Mucosa of rectum (tissue), 2 donors: ENCODE data around the gene OR4D1.
A peak's percentile ranks its signal among the peaks of the same experiment; 100 is the strongest.

Experiments used
- H3K27ac ChIP-seq, 2 donors: one replicate each; pipeline ENCODE4 v1.7.0; 2013; ENCODE audit warnings: inconsistent platforms in 2 of 2, low read depth in 2 of 2, low read length in 2 of 2
- H3K27me3 ChIP-seq, 2 donors: one replicate each; pipeline ENCODE4 v1.7.0; 2013; ENCODE audit warnings: low read length in 2 of 2; ENCODE audit not compliant: control insufficient read depth in 2 of 2, insufficient read depth in 2 of 2
- H3K36me3 ChIP-seq, 2 donors: one replicate each; pipeline ENCODE4 v1.7.0; 2013; ENCODE audit warnings: low read length in 2 of 2; ENCODE audit not compliant: control insufficient read depth in 2 of 2, insufficient read depth in 2 of 2
- H3K4me1 ChIP-seq, 2 donors: one replicate each; pipeline ENCODE4 v1.7.0; 2013; ENCODE audit warnings: low read length in 2 of 2, mild to moderate bottlenecking in 1 of 2; ENCODE audit not compliant: control insufficient read depth in 2 of 2, insufficient read depth in 2 of 2
- H3K4me3 ChIP-seq, 2 donors: one replicate each; pipeline ENCODE4 v1.7.0; 2013; ENCODE audit warnings: low read length in 2 of 2
- H3K9ac ChIP-seq, 2 donors: one replicate each; pipeline ENCODE4 v1.7.0; 2013; ENCODE audit warnings: low read length in 2 of 2, low read depth in 1 of 2, mild to moderate bottlenecking in 1 of 2
- H3K9me3 ChIP-seq, 2 donors: one replicate each; pipeline ENCODE4 v1.7.0; 2013; ENCODE audit warnings: low read length in 2 of 2; ENCODE audit not compliant: control insufficient read depth in 2 of 2
- donor health status: healthy.
- donor health status: Normal muscosa, but diverticular disease.

Gene OR4D1

GRCh38 chr17:58148609-58149008 is 425 bp downstream of the OR4D1 start:
- Histone ChIP-seq H3K9me3 (peaks cover 0 to 5% of the 10 kb centered on the region in 2 donors), H3K4me1 (no peaks in the 10 kb centered on the region), H3K36me3 (no peaks in the 10 kb centered on the region), H3K4me3 (no peak overlapping the region), H3K9ac (no peak overlapping the region), H3K27me3 (peaks cover 5 to 14% of the 10 kb centered on the region in 2 donors), H3K27ac (no peak overlapping the region)

- Histone ChIP-seq H3K4me3 (no peak overlapping the region), H3K9ac (no peak overlapping the region), H3K27me3 (peaks cover 9 to 19% of the 10 kb centered on the region in 2 donors), H3K9me3 (peaks cover 0 to 5% of the 10 kb centered on the region in 2 donors), H3K36me3 (no peaks in the 10 kb centered on the region), H3K27ac (no peak overlapping the region), H3K4me1 (no peaks in the 10 kb centered on the region)
Observed at GRCh38 chr17:58150394-58150793, 2.2 kb downstream of the OR4D1 start.

DNA sequence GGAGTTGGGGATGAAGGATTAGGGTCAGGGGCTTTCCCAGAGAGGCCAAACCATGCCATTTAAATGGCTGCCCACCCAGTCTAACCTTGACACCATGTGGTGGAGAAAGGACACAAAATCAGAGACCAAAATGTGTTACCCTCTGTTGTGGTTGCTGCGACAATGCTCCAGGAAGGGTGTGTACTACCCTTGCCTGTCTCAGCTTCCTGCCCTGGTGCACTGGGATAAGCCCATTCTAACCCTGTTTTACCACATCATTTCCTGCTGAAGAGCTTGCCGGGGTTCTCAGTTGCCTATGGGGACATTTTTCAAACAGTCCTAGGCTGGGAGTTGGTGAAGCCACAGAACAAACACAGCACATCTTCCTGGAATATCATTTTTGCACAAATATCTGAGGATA is 4.9 kb downstream of the OR4D1 start:
- no peak overlapping the region for H3K27ac ChIP-seq
- H3K36me3 ChIP-seq, result no peaks in the 10 kb centered on the region
- no peak overlapping the region for H3K4me3 ChIP-seq
- H3K9ac ChIP-seq, result no peak overlapping the region
- H3K4me1 ChIP-seq, result no peaks in the 10 kb centered on the region
- H3K9me3 ChIP-seq, result no peaks in the 10 kb centered on the region
- H3K27me3 ChIP-seq, result peaks cover 22 to 28% of the 10 kb centered on the region in 2 donors

- Histone ChIP-seq H3K9ac (no peak overlapping the region), H3K27ac (no peak overlapping the region), H3K9me3 (no peaks in the 10 kb centered on the region), H3K27me3 (peaks cover 18 to 26% of the 10 kb centered on the region in 2 donors), H3K36me3 (no peaks in the 10 kb centered on the region), H3K4me1 (no peaks in the 10 kb centered on the region), H3K4me3 (no peak overlapping the region)
Observed at GRCh38 chr17:58153671-58154070, 5.5 kb downstream of the OR4D1 start.

GRCh38 chr17:58156839-58157803 is 8.9 kb downstream of the OR4D1 start:
- H3K9me3 ChIP-seq, result no peaks in the 10 kb centered on the region
- no peaks in the 10 kb centered on the region for H3K36me3 ChIP-seq
- H3K27me3 ChIP-seq, result peaks cover 17 to 23% of the 10 kb centered on the region in 2 donors
- no peaks in the 10 kb centered on the region for H3K4me1 ChIP-seq
- peak overlapping the region in 1 of 2 donors; percentile 14 for H3K9ac ChIP-seq
- H3K27ac ChIP-seq, result no peak overlapping the region
- peak overlapping the region; percentile 33 to 64 for H3K4me3 ChIP-seq

DNA sequence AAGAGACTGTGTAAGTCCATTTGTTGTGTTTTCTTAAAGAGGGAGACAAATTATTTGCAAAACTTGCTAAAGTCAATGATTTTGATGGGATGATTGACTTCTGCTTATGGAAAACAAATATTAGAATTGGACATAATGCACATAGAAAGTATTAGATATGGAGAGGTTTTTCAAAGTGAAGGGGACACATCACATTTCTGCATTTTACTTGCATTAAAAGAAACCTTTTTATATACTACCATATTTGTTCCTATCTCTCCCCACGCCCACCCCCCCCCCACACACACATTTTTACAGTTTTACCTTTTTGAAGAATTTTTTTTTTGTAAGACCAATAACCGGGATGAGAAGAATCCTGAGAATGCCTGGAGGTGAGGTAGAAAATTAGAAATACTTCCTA is 10.0 kb downstream of the OR4D1 start:
- H3K9me3 ChIP-seq, result no peaks in the 10 kb centered on the region
- H3K27ac ChIP-seq, result no peak overlapping the region
- H3K36me3 ChIP-seq, result no peaks in the 10 kb centered on the region
- no peak overlapping the region for H3K4me3 ChIP-seq
- peaks cover 17 to 21% of the 10 kb centered on the region in 2 donors for H3K27me3 ChIP-seq
- H3K9ac ChIP-seq, result no peak overlapping the region
- no peaks in the 10 kb centered on the region for H3K4me1 ChIP-seq

GRCh38 chr17:58161566-58161965 is 13.4 kb downstream of the OR4D1 start:
- Histone ChIP-seq H3K9ac (no peak overlapping the region), H3K27me3 (peaks cover 8 to 13% of the 10 kb centered on the region in 2 donors)

DNA sequence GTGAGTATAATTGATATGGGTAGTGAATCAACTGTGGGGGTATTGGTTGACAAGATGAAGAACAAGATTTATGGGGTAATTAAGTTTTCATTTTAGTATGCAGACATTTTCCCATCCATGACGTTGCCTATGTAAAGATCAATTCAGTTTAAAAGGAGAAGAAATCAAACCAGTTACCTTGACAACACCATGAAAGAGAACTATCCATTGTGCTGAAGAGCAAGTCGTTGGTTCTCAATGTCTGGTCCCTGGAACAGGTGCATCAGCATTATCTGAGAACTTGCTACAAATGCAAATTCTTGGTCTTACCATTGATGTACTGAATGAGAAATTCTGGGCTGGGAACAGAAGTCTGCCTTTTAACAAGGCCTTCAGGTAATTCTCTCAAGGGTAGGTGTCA is 17.8 kb downstream of the OR4D1 start:
- Histone ChIP-seq H3K4me1 (no peaks in the 10 kb centered on the region), H3K4me3 (no peak overlapping the region), H3K9me3 (no peaks in the 10 kb centered on the region), H3K27me3 (no peaks in the 10 kb centered on the region), H3K27ac (no peak overlapping the region), H3K36me3 (no peaks in the 10 kb centered on the region), H3K9ac (no peak overlapping the region)

More at GRCh38 chr17:58161566-58161965, 13.4 kb downstream of the OR4D1 start:
- Histone ChIP-seq H3K4me3 (no peak overlapping the region), H3K36me3 (no peaks in the 10 kb centered on the region), H3K27ac (no peak overlapping the region), H3K4me1 (no peaks in the 10 kb centered on the region), H3K9me3 (no peaks in the 10 kb centered on the region)

DNA sequence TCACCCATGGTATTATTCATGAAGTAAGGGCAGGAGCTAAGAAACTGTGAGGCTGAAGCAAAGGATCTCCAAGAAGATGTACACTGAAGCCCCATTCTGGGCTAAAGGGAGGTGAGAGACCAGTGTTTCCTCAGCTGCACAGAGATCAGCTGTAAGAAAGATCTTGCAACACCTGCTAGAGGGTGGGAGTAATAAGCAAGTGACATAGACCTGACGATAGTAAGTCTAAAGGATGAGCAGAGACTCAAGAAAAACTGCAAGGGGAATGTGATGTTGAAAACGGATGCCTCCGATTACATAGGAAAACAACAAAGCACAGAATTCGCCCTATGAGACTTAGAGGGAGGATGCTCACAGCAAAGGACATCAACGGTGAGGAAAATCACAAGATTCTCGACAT is 18.5 kb downstream of the OR4D1 start, which contains the start of gene OR4D2:
Gene OR4D2 (plus strand): TSS at position 301 of the 400 bp plus-strand sequence. CDS start 2,674 bp downstream, outside the sequence.
- Histone ChIP-seq H3K27ac (no peak within 1 kb of the TSS), H3K27me3 (no peaks in the 10 kb centered on the region), H3K36me3 (no peaks in the 10 kb centered on the region), H3K9ac (no peak within 1 kb of the TSS), H3K4me3 (no peak within 1 kb of the TSS), H3K9me3 (no peaks in the 10 kb centered on the region), H3K4me1 (no peaks in the 10 kb centered on the region)

DNA sequence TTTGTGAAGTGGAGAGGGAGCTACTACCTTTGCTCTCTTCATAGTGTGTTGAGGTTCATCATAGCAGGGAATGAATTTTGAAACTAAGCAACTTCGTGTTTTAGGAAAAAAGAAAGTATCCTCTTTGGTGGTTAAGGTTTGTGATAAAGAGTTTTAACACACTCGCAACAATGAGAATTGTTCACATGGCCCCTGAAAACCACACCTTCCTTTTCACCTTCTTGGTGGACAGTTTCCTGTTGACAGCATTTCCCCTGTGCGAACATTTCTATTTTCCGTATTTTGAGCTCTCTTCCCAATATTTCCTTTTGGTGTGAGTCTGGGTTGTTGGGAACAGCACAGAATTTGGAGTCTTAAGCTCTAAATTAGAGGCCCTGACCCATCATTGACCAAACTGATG is 22.4 kb downstream of the OR4D1 start:
- Histone ChIP-seq H3K9me3 (no peaks in the 10 kb centered on the region), H3K36me3 (no peaks in the 10 kb centered on the region), H3K9ac (no peak overlapping the region), H3K27ac (no peak overlapping the region), H3K4me3 (no peak overlapping the region), H3K4me1 (no peaks in the 10 kb centered on the region), H3K27me3 (no peaks in the 10 kb centered on the region)
